GM20431 (cell line): ENCODE data around the gene RDH11.

ENCODE experiments used
- in situ Hi-C: fragments of 300-500 bp; cut with MseI, MboI; formaldehyde crosslinking; loops from one replicate; pipeline ENCODE4 v1.15.0; 2020; ENCODE audit warnings: low sequenced_read_pairs; ENCODE audit not compliant: unreplicated experiment

RDH11 gene

GRCh38 chr14:67709346-67709745 is 13.8 kb upstream of the RDH11 start:
- in situ Hi-C loops: loop anchor here (25.0 kb wide), 1 partner anchor 297 kb away; the partner anchor contains the start of gene PLEK2

GRCh38 chr14:67705211-67705610 is 9.6 kb upstream of the RDH11 start:
- in situ Hi-C loops: loop anchor here (25.0 kb wide), 1 partner anchor 293 kb away; the partner anchor contains the start of gene PLEK2

- in situ Hi-C loops: loop anchor here (25.0 kb wide), 1 partner anchor 292 kb away; the partner anchor contains the start of gene PLEK2
Observed at GRCh38 chr14:67704484-67705089, 9.0 kb upstream of the RDH11 start.

- in situ Hi-C loops: loop anchor here (25.0 kb wide), 1 partner anchor 292 kb away; the partner anchor contains the start of gene PLEK2
Observed at GRCh38 chr14:67703997-67704396, 8.4 kb upstream of the RDH11 start.

- in situ Hi-C loops: loop anchor here (25.0 kb wide), 1 partner anchor 289 kb away; the partner anchor contains the start of gene PLEK2
Observed at GRCh38 chr14:67701492-67701891, 5.9 kb upstream of the RDH11 start, which contains the start of gene RDH12. Gene RDH12 (plus strand): TSS chr14:67701886. CDS start chr14:67722643, 20,757 bp downstream.

- in situ Hi-C loops: no loop called here
Observed at GRCh38 chr14:67698179-67698578, 2.6 kb upstream of the RDH11 start.

- in situ Hi-C loops: no loop called here
Observed at GRCh38 chr14:67697006-67697405, 1.4 kb upstream of the RDH11 start.

GRCh38 chr14:67694791-67695393 is 672 bp downstream of the RDH11 start:
- in situ Hi-C loops: no loop called here

GRCh38 chr14:67690011-67690410 is 5.6 kb downstream of the RDH11 start:
- in situ Hi-C loops: no loop called here

- in situ Hi-C loops: no loop called here
Observed at GRCh38 chr14:67683842-67684241, 11.7 kb downstream of the RDH11 start.

GRCh38 chr14:67680941-67681340 is 14.6 kb downstream of the RDH11 start:
- in situ Hi-C loops: no loop called here

- in situ Hi-C loops: no loop called here
Observed at GRCh38 chr14:67680121-67680602, 15.4 kb downstream of the RDH11 start.

GRCh38 chr14:67679006-67679405 is 16.6 kb downstream of the RDH11 start:
- in situ Hi-C loops: no loop called here

GRCh38 chr14:67675219-67675582 is 20.4 kb downstream of the RDH11 start:
- in situ Hi-C loops: no loop called here

GRCh38 chr14:67674480-67675218 is 20.9 kb downstream of the RDH11 start, which contains the start of gene VTI1B:
Gene VTI1B (minus strand): TSS chr14:67674632. CDS start chr14:67674489, 143 bp downstream.
- in situ Hi-C loops: no loop called here

GRCh38 chr14:67674139-67674479 is 21.5 kb downstream of the RDH11 start:
- in situ Hi-C loops: no loop called here

- in situ Hi-C loops: no loop called here
Observed at GRCh38 chr14:67673451-67673850, 22.1 kb downstream of the RDH11 start.

- in situ Hi-C loops: no loop called here
Observed at GRCh38 chr14:67668559-67668958, 27.0 kb downstream of the RDH11 start.

GRCh38 chr14:67666750-67667449 is 28.7 kb downstream of the RDH11 start:
- in situ Hi-C loops: no loop called here

- in situ Hi-C loops: no loop called here
Observed at GRCh38 chr14:67665868-67666267, 29.7 kb downstream of the RDH11 start.
